ENCODE results near the gene ZNF277.
A peak's percentile ranks its signal among the peaks of the same experiment; 100 is the strongest.

ZNF277 gene, protein sequence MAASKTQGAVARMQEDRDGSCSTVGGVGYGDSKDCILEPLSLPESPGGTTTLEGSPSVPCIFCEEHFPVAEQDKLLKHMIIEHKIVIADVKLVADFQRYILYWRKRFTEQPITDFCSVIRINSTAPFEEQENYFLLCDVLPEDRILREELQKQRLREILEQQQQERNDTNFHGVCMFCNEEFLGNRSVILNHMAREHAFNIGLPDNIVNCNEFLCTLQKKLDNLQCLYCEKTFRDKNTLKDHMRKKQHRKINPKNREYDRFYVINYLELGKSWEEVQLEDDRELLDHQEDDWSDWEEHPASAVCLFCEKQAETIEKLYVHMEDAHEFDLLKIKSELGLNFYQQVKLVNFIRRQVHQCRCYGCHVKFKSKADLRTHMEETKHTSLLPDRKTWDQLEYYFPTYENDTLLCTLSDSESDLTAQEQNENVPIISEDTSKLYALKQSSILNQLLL

DNA sequence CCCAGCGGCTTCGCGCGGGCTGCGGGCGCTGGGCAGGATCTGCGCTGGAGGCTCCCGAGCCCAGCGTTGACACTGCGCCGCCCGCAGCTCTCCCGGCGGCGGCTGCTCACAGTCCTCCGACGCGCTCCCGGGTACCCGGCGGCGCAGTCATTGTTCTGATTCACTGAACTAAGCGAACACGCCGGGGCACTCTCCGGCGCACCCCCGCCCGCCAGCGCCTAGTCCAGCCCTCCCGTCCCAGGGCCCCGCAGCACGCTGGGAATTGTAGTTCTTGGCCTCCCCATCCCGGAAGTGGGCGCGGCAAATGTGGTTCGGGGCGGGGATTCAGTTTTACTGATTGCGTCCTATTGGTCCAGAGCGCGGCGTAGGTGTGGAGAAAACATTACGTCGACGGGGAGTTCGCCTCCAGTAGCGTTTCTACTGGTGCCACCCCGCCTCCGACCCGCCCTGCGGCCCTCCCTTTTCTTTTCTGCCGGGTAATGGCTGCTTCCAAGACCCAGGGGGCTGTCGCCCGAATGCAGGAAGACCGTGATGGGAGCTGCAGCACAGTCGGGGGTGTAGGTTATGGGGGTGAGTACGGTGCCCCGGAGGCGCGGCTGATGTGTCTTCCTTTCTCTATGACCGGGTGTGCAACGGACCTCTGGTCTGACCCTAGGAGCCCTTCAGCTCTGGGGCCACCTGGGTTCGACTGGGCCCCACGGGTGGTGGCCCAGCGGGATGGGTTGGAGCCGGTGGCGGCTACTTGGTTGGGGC is at the start of gene ZNF277, which contains the start of gene DOCK4:
Gene ZNF277, plus strand, starts transcription at position 458 of the 753 bp plus-strand sequence. Its CDS starts 22 bp downstream, at position 480.
Gene DOCK4, minus strand, starts transcription at position 162 of the 753 bp plus-strand sequence. CDS start 261 bp downstream, outside the sequence.
- peak; percentile 99 for DNase-seq

DNA sequence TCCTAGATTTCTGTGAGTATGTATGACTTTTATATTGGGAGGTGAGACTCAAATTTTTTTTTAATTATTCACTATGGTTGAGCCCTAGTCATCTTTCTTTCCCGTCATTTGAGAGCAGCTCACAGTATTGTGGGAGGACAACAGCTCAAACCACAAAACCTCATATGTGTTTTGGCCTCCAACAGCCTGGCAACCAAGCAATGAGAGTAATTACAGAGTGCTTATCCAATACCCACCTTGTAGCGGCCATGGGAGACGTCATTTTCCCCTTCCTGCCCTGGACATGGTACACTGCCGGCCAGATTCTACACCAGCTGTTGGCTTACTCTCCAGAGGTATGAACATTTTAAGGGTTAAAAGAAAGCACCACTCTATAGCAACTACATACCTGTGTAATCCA is 49.4 kb upstream of the ZNF277 start:
- DNase-seq, result no peak

DNA sequence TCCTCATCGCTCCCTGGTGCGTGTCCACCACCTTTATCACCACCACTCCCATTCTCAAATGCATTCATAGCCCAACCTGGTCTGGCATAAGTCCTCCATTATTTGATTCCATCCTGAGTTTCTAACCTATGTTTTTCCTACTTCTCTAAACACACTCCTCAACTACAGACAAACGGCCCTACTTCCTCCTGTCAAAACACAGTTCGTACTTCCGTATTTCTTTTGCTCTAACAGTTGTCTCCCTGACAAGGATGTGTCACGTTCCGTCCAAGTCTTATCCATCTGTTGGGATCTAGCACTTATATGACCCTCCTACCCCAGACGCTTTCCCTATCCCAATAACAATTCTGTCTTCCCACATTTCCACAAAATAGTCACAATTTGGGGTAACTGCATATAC is 47.1 kb upstream of the ZNF277 start:
- DNase-seq, result no peak

DNA sequence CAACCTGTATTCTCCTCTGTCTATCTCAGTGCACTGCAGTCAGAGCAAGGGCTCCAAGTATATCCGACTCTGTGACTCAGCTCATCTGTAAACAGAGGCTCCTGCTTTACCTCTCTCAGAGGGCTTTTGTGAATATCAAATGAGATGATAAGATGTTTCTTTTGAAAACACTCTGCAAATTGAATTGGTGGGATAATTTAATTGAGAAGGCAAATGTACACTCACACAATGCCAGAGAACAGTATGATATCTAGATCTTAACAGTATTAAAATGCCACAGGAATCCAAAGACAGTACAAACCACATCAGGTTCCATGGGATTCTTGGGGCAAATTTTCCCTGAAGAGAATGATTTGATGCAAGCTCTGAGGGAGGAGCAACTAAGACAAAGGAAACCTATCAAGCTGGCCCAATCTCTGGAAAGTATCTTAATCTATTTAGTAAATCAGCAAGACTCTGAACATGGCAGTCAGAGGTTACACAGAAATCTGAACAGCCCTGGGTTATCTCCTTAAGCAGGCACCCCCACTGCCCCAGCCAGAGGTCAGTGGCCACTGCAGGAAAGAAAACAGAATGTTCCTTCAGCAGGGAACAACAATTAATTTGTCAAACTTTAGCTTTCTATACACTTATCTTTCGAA is 46.2 kb upstream of the ZNF277 start:
- no peak for DNase-seq

DNA sequence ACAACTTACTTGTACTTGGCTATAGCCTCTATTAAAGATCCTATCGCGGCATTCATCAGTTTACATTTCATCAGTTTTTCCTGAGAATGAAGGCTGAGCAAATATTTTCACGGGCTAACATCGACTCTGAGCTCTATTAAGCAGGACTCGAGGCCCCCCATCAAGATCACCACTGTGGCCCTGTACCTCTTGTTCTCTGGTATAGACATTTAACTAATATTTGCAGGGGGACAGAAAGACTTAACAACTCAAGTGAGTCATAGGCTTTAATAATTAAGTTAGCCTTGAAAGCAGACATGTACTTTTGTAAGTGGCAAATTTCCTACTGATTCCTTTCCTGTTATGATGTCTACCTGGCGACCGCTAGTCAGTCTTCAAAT is 45.7 kb upstream of the ZNF277 start:
- DNase-seq, result no peak

DNA sequence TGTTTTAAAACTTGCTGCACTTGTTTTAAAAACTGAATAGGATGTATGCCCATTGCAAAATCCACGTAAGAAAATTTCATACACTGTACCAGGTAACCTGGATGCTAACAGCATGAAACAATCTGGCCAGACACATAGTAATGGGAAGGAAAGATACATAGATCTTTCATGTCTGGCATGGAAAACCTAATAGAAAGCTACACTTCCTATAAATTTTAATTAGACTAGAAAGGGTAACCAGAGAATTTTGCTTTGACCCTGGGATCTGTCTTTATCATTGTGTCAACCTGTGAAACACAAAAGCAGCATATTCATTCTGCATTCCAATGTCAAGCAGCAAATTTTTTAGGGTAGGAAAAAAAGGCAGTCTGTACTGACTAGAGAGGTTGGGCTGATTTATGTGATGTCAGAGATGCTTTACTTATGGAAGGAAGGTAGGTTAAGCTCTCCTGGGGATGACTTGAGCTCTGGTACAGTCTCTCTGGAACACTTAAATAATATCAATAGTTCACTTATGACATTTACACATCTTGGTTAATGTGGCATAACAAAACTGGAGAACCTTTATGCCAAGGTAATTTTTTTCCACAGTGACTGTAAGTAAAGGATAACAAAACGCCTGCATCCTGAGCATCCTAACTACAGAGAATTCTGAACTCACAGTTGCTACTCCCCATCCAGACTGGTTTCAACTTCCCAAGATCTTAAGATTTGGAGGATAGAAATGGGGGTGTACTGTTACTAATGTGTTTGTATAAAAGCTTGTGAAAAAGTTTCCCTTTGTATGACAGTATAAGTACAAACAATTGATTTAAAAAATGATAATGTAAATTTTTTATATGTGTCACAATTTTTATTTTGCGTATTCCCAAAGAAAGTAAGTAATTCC is 45.0 kb upstream of the ZNF277 start:
- no peak for DNase-seq

DNA sequence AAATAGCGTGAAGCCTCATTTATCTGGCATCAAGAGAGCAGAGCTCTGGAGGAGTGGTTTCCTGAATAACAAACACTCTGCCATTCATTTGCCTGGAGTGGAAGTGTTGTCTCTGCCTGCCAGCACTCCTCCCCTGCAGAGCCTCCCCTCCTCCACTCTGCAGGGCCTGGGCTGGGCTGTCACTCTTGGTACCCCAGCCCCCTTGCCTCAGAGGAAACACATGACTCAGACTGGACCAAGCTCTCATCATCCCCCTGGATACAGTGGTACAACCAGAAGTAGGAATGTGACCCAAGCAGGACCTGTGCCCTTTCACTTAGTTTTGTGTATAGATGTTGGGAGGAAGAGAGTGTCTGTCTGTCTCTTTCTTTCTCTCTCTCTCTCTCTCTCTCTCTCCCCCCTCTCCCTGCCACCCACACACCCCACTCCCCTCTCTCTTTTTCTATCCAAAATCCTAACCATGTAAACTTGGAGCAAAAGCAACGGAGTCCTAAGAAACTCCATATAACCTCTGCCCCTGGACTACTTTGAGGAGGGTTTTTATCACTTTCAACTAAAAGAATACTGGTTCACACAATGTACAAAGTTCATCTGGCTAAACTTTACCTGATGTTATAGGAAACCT is 44.2 kb upstream of the ZNF277 start:
- no peak for DNase-seq

DNA sequence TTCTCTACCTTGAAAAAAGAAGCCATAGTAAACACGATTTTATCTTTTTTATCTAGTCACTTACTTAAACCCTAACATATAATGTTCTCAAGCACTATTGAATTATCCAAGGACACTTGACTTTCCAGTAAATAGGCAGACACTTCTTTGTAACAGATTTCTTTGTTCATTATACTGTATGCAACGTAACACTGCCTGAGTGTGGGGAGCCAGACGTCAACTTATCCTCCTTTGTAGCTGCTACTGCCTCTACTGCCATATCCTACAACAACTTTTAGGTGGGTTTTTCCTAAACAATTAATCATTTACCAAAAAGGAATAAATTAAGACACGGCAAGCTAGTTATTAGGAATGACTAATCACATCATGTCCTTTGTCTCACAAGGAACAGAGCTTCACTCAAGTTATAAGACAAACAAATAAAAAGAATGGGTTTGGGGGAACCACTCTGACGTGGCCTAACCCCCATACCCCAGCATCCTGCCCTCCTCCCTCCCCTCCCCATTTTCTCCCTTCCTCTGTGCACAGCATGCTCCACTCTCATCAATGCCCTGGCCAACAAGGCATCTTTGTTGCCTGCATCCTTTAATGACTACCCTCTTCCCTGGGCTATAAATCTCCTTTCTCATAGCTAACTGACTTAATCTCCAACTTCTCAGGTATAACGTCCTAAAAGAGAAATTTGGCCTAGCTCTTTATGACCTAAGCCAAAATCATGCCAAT is 43.5 kb upstream of the ZNF277 start:
- DNase-seq, result no peak

DNA sequence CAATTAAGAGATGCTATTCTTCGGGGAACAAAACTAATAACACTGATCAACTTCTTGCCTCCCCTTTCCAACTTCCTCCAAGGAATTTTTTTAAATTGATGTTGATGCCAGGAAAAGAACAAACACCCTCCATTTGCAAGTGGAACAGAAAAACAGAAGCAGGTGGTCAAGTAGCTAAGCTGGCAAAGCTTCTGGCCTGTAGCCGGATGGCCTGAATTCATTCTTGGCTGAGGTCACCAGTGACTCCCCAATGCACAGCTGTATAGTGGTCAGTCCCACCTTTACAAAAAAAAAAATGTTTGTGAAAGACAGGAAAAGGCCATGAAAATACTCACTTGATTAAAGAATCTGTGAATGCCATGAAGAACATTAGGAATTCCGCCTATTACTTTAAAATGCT is 39.3 kb upstream of the ZNF277 start:
- no peak for DNase-seq

DNA sequence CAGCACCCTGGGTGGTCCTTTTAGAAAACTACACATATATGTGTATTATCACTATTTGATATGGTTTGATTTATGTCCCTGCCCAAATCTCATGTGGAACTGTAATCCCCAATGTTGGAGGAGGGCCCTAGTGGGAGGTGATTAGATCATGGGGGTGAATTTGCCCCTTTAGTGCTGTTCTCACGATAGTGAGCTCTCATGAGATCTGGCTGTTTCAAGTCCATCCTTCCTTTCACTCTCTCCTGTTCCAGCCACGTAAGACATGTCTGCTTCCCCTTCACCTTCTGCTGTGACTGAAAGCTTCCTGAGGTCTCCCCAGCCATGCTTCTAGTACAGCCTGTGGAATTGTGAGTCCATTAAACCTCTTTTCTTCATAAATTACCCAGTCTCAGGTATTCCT is 37.6 kb upstream of the ZNF277 start:
- DNase-seq, result no peak

DNA sequence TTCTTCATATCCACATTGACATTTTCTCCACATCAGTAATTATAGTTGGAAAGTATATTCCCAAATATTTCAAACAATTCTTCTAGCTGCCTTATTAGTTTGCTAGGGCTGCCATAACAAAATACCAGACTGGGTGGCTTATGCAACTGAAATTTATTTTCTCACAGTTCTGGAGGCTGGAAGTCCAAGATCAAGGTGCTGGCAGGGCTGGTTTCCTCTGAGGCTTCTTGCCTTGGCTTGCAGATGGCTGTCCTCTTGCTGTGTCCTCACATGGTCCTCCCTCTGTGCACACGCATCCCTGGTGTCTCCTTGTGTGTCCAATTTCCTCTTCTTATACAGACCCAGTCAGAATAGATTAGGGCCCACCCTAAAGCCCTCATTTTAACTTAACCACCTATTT is 34.8 kb upstream of the ZNF277 start:
- DNase-seq, result no peak

DNA sequence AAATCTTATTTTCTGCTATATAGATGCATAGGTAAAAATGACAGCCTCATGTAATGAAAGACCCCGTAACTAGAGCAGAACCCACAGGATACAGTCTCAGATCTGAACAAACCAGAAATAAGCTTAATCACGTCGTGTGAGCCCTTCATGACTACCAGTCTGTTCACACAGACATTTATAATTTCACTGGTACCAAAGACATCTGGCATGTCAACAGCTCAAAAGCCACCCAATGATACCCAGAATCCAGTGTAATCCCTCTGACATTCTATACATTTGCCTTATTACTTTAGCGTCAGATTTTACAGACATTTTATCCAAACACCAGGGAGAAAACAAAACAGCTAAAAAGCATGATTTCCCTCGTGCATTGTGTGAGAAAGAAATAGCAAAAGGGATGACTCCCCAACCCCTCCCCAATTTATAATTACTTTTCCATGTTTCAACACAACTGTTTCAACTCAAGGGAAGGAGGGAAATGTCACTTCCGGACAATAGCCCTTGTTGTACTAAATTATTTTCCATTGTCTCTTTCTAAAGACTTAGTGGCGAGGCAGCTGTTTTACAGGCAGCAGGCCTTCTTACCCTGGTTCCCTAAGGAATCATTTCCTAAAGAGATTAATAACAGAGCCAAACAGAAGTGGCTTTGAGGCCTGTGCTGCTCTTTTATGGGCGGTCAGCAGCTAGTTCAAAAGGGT is 33.5 kb upstream of the ZNF277 start:
- no peak for DNase-seq

DNA sequence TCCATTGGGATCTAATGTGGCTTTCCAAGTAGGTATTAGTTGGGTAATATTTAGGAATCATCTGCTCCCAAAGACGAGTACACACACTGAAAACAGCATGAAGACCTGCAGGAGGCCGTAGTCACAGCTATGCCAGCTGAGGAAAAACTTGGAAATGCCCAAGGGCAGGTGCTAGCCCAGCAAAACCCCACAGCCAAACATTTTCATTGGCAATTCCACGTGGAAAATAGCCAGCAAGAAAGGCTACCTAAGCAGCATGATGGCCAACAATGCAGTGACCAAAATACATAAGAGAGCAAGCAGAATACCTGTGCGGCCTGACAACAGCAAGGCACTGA is 33.0 kb upstream of the ZNF277 start:
- DNase-seq, result no peak

DNA sequence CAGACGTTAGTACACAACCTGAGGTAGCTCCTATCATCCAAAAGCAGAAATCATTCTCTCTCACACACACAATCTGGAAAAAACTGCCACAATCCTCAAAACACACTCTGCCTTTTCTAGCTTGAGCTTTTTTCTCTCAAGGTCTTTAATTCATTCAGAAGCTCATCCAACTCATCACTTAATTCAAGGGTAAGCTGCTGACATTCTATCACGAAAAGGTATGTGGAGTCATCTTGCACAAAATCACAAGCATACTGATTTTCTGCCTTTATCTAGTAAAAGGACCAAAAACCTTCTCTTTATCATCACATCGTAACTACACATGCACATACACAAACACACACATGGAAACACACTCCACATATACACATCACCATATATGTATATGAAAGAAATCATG is 32.3 kb upstream of the ZNF277 start:
- no peak for DNase-seq

DNA sequence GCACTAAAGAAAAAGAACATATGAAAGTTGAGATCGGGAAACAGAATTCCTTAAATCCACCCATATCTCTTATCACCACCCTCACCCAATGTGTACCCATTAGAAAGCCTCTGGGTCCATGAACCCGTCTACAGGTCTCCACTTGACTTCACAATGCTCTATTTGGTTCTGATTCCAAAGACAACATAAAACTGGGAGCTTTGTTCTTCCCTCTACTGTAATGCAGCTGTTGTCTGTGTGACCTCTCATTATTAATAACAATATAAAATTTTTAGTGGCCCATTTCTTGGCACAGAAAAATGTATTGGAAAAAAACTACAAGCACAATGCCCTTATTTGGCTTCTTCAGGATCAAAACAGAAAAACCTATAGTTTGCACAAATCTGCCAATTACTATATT is 30.3 kb upstream of the ZNF277 start:
- no peak for DNase-seq

DNA sequence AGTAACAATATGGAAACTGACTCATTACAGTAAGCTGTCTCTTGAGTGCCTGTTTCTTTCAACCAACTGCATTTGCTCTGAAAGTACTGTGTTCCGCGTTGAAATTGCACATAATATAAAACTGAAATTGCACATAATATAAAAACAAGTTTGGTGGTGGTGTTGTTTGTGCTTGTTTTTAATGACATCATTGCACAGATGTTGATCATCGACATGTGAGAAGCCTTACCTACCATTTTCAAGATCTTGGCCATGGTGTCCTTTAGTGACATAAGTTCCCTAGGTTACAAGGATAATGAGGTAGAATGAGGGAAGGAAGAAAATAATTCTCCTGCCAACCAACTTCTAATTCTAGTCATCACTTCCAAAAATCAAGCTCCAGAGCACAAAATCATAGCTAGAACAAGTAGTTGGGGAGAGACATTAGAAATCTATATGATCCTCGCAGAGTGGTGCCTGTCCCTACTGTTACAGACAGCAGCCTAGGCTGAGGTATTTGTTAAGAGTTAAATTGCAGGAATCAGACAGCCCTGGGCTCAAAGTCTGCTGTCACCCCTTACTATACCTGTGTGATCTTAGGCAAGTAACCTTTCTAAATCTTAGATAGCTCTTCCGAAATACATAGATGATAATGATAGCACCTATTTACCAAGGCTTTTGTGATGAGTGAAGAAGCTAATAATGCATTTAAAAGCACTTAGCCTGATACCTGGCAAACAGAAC is 29.6 kb upstream of the ZNF277 start:
- no peak for DNase-seq

DNA sequence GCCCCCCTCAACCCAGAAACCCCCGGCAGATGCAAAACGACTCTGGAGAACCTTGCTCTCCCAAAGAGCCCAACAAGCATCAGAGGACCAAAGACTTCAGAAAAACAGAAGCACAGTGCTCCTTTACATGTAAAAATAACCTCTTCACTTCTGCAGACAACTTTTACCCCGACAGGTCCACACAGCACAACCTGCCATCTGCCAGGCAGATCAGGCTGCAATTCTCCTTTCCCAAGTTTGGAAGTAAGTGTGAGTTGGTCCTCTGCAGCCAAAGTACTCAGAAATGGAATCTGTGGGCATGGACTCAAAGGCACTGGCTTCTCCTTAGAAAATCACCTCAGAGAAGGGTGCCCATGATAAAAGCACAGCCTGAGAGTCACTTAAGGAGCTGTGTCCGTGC is 26.3 kb upstream of the ZNF277 start:
- no peak for DNase-seq

DNA sequence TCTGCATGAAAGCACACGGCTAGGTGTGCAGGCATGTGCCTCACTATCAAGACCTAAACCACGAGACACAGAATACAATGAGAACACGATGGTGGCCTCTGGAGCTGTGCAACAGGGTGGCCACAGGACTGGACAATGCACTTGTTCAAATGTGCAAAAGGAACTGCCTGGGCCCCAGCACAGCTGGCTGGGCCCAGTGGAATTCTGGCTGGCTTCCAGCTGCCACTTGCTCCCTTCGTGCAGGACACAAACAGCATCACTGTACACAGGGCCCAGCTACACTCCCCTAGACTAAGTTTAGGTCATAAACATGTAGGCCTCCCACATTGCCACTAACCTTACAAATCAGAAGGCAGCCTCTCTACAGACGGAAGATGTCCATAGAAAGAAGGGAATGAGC is 23.7 kb upstream of the ZNF277 start:
- DNase-seq, result no peak

DNA sequence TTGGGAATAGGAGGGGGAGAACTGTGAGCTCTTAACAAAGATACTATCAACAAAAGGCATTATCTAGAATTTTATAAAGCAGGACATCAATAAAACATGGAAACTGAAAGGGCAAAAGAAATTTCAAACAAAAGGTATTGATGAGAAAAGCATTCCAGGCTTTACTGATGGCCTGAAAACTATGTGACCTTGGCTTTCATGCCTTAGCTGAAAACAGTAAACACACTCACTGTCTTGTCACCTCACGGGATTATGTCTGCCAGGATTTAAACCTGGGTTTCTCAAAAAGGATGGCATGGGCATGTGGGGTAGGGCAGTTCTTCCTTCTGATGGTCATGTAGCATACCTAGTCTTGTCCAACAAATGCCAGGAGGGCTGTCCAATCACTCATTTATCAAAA is 23.2 kb upstream of the ZNF277 start:
- no peak for DNase-seq

DNA sequence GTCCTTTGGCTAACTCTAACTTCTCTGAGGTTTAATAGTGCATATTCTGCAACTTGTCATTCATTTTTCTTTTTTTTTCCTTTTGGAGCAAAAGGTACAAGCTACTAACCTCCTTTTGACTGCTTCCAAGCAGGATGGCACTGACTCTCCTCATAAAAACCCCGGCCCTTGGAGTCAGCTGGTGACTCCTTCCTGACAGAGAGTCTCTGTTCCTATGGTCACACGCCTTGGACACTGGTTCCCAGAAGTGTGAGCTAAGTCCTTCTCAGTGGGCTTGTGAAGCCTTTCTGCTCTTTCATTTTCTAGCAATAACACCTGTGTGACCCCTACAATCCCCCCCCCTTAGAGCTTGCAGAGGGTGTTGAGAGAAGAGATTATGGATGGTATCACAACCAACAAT is 22.0 kb upstream of the ZNF277 start:
- DNase-seq, result no peak

All from CD4-positive, alpha-beta T cell treated with Interleukin-4 for 4 hours (primary cell).